Body of pancreas (tissue), 4 donors: ENCODE data around the gene ARL8B. TPM values are rescaled to one million over a fixed set of nuclear protein-coding genes. Genes with fewer than 3 reads are reported as not detected.

Experiments
- ATAC-seq: fragments of 150-250 bp; one replicate; pipeline ENCODE4 v1.9.1; 2016
- DNase-seq, 4 donors: peaks; one replicate each; pipeline ENCODE4 v3.0.0-alpha.2; 2019
- H3K27ac ChIP-seq, 4 donors: fragments of 200-600 bp; sonication (generic); 1 replicate in 3 of 4; 2 replicates in 1 of 4; pipeline versions ENCODE4 v1.5.1 to v1.6.1; 2016 to 2019; ENCODE audit warnings: mild to moderate bottlenecking in 1 of 4, mixed read lengths in 1 of 4, moderate library complexity in 1 of 4
- H3K27me3 ChIP-seq, 2 donors: fragments of 200-600 bp; sonication (generic); one replicate each; pipeline ENCODE4 v1.6.0; 2016; ENCODE audit warnings: mild to moderate bottlenecking in 1 of 2
- H3K36me3 ChIP-seq, 2 donors: fragments of 200-600 bp; sonication (generic); replicated peaks in 1 of 2; 2 replicates each; pipeline ENCODE4 v1.5.1; 2016; ENCODE audit warnings: low read depth in 2 of 2; ENCODE audit not compliant: insufficient read depth in 1 of 2
- H3K4me1 ChIP-seq: fragments of 200-600 bp; sonication (generic); one replicate; pipeline ENCODE4 v1.6.0; 2016
- H3K4me3 ChIP-seq, 2 donors: fragments of 200-600 bp; sonication (generic); 1 replicate in 1 of 2; 2 replicates in 1 of 2; pipeline ENCODE4 v1.5.1; 2016 to 2019
- H3K9me3 ChIP-seq, 3 donors: fragments of 200-600 bp; sonication (generic); 1 replicate in 2 of 3; 2 replicates in 1 of 3; pipeline ENCODE4 v1.5.1; 2016
- POLR2A ChIP-seq, 3 donors: fragments of 450-650 bp; IDR thresholded peaks; one replicate each; pipeline ENCODE4 v1.6.1; 2016; ENCODE audit warnings: antibody characterized with exemption in 3 of 3, mild to moderate bottlenecking in 2 of 3
- WGBS, 2 donors: methylation state at CpG; one replicate each; pipeline ENCODE4 v1.1.5; 2017; 5-methylcytosine and 5-hydroxymethylcytosine counted together
- intact Hi-C: fragments of 100-400 bp; cut with DNase I; formaldehyde crosslinking; loops from one replicate; pipeline ENCODE4 v1.15.1; 2023
- total RNA-seq, 2 donors: library from RNA; depleted of rRNA; stranded (reverse); fragments of >200 nt; gene quantifications; one replicate each; pipeline ENCODE4 v1.1.0, GENCODE V29; 2016
- TF ChIP-seq, protein P1 (sequence below), 7 experiments: fragments of 450-650 bp in 4 of 7; fragments of 200-600 bp in 3 of 7; sonication (generic) in 3 of 7; IDR thresholded peaks; one replicate each; pipeline ENCODE4 v1.5.1; 2016 to 2019; ENCODE audit warnings: antibody characterized with exemption in 7 of 7

ARL8B gene
- total RNA-seq, 2 donors from 2014 or later = 21.0 to 30.3 TPM

DNA sequence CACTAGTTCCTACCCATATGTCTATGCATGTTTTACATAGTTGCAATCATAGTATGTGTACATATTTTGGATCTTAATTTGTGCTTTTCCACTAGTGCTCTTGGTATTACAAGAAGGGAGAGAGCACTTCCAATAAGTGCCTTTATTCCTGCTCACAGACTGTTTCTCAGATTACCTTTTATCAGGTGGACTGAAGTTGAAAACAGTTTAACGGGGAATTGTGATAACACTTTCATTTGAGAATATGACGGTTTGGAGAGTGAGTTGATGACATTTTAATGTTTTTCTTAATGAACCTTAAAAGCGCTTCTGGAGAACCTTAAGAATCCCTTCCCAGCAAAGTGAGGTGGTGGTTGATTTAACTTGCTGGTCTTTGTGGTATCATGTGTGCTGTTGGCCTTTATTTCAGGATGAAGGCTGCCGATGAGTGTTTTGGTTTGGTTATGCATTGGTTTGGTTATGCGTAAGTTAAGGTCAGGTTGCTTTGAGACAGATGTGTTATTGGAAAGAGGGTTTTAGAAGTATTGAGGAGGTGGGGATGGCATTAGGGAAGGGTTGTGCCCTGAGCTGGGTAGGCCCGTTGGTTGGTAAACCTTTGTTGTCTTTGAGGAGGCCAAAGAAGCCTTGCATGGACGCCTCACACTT lies 68.2 kb downstream of the ARL8B start:
- TF ChIP-seq, protein P1, sequence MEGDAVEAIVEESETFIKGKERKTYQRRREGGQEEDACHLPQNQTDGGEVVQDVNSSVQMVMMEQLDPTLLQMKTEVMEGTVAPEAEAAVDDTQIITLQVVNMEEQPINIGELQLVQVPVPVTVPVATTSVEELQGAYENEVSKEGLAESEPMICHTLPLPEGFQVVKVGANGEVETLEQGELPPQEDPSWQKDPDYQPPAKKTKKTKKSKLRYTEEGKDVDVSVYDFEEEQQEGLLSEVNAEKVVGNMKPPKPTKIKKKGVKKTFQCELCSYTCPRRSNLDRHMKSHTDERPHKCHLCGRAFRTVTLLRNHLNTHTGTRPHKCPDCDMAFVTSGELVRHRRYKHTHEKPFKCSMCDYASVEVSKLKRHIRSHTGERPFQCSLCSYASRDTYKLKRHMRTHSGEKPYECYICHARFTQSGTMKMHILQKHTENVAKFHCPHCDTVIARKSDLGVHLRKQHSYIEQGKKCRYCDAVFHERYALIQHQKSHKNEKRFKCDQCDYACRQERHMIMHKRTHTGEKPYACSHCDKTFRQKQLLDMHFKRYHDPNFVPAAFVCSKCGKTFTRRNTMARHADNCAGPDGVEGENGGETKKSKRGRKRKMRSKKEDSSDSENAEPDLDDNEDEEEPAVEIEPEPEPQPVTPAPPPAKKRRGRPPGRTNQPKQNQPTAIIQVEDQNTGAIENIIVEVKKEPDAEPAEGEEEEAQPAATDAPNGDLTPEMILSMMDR (IDR thresholded peaks at IDR 0.05) = no peak
- no peak for TF ChIP-seq POLR2A (IDR thresholded peaks at IDR 0.05)
- no peak for ATAC-seq
- H3K27me3 ChIP-seq = no peaks in the 10 kb centered on the region
- peaks cover 59% of the 10 kb centered on the region for H3K4me1 ChIP-seq
- intact Hi-C loops = no loop called here
- no peak overlapping the region for H3K27ac ChIP-seq
- H3K4me3 ChIP-seq = no peak overlapping the region
- H3K36me3 ChIP-seq = no peaks in the 10 kb centered on the region
- no peak for DNase-seq
- no peaks in the 10 kb centered on the region for H3K9me3 ChIP-seq
- 36 to 43% methylated on average over 7 of the region's 7 CpGs for WGBS, 2 donors

DNA sequence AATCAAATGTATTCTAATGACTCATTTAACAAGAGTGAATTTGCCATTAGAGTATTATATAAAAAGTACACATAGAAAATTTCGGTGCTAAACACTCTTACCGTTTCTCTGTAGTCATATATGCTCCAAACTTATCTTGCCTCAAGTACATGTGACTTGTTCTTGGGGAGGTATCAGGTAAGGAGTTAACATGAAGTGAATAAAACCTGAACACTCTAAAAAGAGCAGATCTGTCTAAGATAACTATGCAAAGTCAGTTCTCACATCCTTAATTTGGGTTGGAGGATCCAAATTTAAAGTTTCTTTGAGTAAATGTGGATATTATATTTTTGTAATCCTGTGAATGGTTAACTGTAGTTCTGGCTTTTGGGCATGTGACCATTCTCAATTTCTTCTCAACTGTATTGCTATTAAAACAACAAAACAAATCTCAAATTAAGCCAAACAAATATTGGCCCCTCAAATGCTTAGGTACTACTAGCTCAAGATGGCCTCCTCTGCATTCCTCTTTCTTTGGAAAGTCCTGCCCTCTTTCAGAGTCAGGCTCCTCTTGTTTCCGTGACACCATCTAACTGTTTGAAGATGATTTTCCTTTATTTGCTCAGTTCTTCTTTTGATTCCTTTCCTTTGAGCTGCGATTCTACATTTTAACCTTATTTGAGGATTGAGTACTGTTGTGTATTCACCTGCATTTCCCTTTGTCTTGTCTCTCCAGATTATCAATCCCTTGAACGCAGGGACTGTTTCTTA lies 69.6 kb downstream of the ARL8B start:
- H3K27me3 ChIP-seq = no peaks in the 10 kb centered on the region
- intact Hi-C loops = no loop called here
- peak overlapping the region in 2 of 4 donors; percentile 11 to 16 for H3K27ac ChIP-seq
- TF ChIP-seq, protein P1 (IDR thresholded peaks at IDR 0.05) = no peak
- TF ChIP-seq POLR2A (IDR thresholded peaks at IDR 0.05) = no peak
- 45 to 51% methylated on average over 5 of the region's 5 CpGs for WGBS, 2 donors
- H3K4me3 ChIP-seq = no peak overlapping the region
- peaks cover 64% of the 10 kb centered on the region for H3K4me1 ChIP-seq
- H3K9me3 ChIP-seq = no peaks in the 10 kb centered on the region
- no peaks in the 10 kb centered on the region for H3K36me3 ChIP-seq
- no peak for ATAC-seq
- DNase-seq = no peak

DNA sequence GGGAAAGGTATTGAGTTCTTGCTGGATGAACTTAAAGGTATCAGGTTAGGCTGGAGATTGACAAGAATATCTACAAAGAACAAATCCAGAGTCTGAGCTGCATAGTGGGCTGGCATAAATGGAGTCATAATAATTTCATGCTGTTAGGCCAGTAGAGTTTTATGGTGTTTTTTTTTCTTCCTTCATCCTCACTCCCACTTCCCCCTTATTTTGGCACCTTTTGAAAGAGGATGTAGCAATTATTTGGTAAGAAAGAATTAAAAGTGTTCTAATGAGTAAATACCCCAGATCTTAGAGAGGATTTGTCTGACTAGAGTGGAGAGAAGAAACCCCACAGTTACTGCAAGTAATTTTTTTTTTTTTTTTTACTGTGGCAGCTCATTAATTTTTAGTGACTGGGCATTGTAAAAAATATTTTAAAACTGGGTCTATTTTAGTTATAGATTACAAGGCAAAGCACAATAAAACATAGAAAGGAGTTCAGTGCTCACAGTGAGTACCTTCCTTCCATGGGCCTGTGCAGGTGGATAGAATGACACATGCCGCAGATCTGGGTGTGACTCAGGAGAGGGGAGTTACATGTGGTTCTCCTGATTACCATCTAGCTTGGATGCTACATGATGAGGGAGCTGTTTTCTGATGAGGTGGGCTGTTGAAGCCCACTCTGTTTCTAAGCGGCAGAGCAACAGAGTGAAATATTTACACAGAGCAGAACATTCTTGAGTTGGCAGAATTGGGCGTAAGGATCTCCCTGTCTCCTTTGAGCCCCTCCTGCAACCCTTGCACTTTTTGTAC lies 70.7 kb downstream of the ARL8B start:
- Histone ChIP-seq H3K27ac (peak overlapping the region in 1 of 4 donors; percentile 16), H3K4me3 (no peak overlapping the region), H3K9me3 (no peaks in the 10 kb centered on the region), H3K27me3 (no peaks in the 10 kb centered on the region), H3K4me1 (peaks cover 72% of the 10 kb centered on the region), H3K36me3 (no peaks in the 10 kb centered on the region)
- DNase-seq (no peak), ATAC-seq (no peak)
- TF ChIP-seq, protein P1 (IDR thresholded peaks at IDR 0.05) = no peak
- TF ChIP-seq POLR2A (IDR thresholded peaks at IDR 0.05) = no peak
- WGBS, 2 donors = 90 to 92% methylated on average over 3 of the region's 3 CpGs
- intact Hi-C loops = no loop called here

- H3K9me3 ChIP-seq = no peaks in the 10 kb centered on the region
- DNase-seq (no peak), ATAC-seq (no peak)
- TF ChIP-seq POLR2A (IDR thresholded peaks at IDR 0.05) = no peak
- TF ChIP-seq, protein P1 (IDR thresholded peaks at IDR 0.05) = no peak
- H3K27ac ChIP-seq = peak overlapping the region in 1 of 4 donors; percentile 20
- intact Hi-C loops = no loop called here
- no peaks in the 10 kb centered on the region for H3K27me3 ChIP-seq
- no peak overlapping the region for H3K4me3 ChIP-seq
- peaks cover 75% of the 10 kb centered on the region for H3K4me1 ChIP-seq
- 50 to 54% methylated on average over 2 of the region's 2 CpGs for WGBS, 2 donors
- H3K36me3 ChIP-seq = peaks cover 0 to 2% of the 10 kb centered on the region in 2 donors
Measured at GRCh38 chr3:5194341-5194740, 72.2 kb downstream of the ARL8B start.
